HEK293T (cell line): Measurements from ENCODE around the gene CRHR2.

Experiments
- CTBP1 ChIP-seq: fragments of 450-650 bp; IDR thresholded peaks from 2 replicates; pipeline ENCODE4 v1.6.1; 2016; ENCODE audit warnings: borderline replicate concordance
- SP1 ChIP-seq: fragments of 450-650 bp; IDR thresholded peaks from 2 replicates; pipeline ENCODE4 v1.6.1; 2017

DNA sequence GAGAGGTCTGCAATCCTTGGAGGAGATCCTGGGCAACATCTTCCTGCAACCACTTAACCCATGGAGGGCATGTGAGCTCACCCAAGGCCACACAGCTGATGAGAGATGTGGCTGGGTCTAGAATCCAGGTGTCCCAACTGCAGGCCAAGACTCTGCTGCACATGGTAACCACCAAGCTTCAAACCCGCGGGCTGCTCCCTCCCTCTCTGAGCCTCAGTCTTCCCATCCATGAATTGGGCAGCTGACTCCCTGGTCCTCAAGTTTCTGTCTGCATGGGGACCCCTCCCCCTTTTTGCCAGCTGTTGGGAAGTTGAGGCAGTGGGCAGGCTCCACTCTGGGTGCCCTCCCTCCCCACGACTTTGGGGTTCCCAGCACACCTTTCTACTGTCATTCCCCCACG is 48.7 kb upstream of the CRHR2 start:
- TF ChIP-seq CTBP1, result no peak
- TF ChIP-seq SP1, result no peak
